Cardiac septum (tissue), 1 donor: Measurements from ENCODE around the gene SH3BP4. TPM values are rescaled to one million over a fixed set of nuclear protein-coding genes. Genes with fewer than 3 reads are reported as not detected.
A peak's percentile ranks its signal among the peaks of the same experiment; 100 is the strongest.

Experiments used
- DNase-seq: peaks from one replicate; pipeline ENCODE4 v3.0.0-alpha.2; 2020; ENCODE audit warnings: low spot score
- intact Hi-C: fragments of 100-400 bp; cut with DNase I; formaldehyde crosslinking; loops from one replicate; pipeline ENCODE4 v1.14.0; 2022
- long read RNA-seq: library from polyadenylated mRNA; unstranded; transcript quantifications from one replicate; pipeline ENCODE4 v2.0.0, GENCODE V29; 2021
- total RNA-seq: library from RNA; stranded (reverse); fragmentation: NEBNext Ultra II Directional; extraction: Animal tissue kit (Norgen Biotek cat#: 25700); gene quantifications from one replicate; pipeline ENCODE4 v1.2.1, GENCODE V29; 2021
- donor health status: DM: no; HTN: no; CAD: no.

SH3BP4 gene
- 9.1 TPM for total RNA-seq
- long read RNA-seq, partial matches to known transcripts: 8 of 13 reads
- long read RNA-seq, other reads (novel, unspliced or antisense): 5 of 13 reads

- intact Hi-C loops: loop anchor here (5.0 to 10.0 kb wide), 2 partner anchors 69 to 267 kb away; no protein-coding TSS in a partner anchor
- DNase-seq: peak; percentile 90
Observed at GRCh38 chr2:234951664-234952269, at the start of gene SH3BP4. TSS of gene SH3BP4 (plus strand) at chr2:234952017. CDS start at chr2:235035003, 82,986 bp downstream.

GRCh38 chr2:234904785-234905184 is 47.0 kb upstream of the SH3BP4 start:
- intact Hi-C loops: no loop called here

GRCh38 chr2:234905547-234906265 is 46.1 kb upstream of the SH3BP4 start:
- intact Hi-C loops: no loop called here
- no peak for DNase-seq

More at GRCh38 chr2:234904785-234905184, 47.0 kb upstream of the SH3BP4 start:
- DNase-seq: no peak

- no peak for DNase-seq
- intact Hi-C loops: no loop called here
Observed at GRCh38 chr2:234910186-234910679, 41.6 kb upstream of the SH3BP4 start.

- intact Hi-C loops: no loop called here
- DNase-seq: no peak
Observed at GRCh38 chr2:234911271-234911670, 40.5 kb upstream of the SH3BP4 start.

GRCh38 chr2:234912437-234912836 is 39.4 kb upstream of the SH3BP4 start:
- DNase-seq: no peak
- intact Hi-C loops: no loop called here

GRCh38 chr2:234913208-234913626 is 38.6 kb upstream of the SH3BP4 start:
- intact Hi-C loops: no loop called here
- DNase-seq: no peak

GRCh38 chr2:234914371-234915154 is 37.3 kb upstream of the SH3BP4 start:
- intact Hi-C loops: no loop called here
- DNase-seq: peak; percentile 24

- DNase-seq: peak; percentile 44
- intact Hi-C loops: no loop called here
Observed at GRCh38 chr2:234916674-234917073, 35.1 kb upstream of the SH3BP4 start.

GRCh38 chr2:234917211-234917975 is 34.4 kb upstream of the SH3BP4 start:
- intact Hi-C loops: no loop called here
- DNase-seq: no peak

GRCh38 chr2:234919711-234920110 is 32.1 kb upstream of the SH3BP4 start:
- no peak for DNase-seq
- intact Hi-C loops: no loop called here

- no peak for DNase-seq
- intact Hi-C loops: no loop called here
Observed at GRCh38 chr2:234920836-234921235, 31.0 kb upstream of the SH3BP4 start.

GRCh38 chr2:234929002-234929401 is 22.8 kb upstream of the SH3BP4 start:
- intact Hi-C loops: no loop called here
- DNase-seq: no peak

- intact Hi-C loops: no loop called here
- DNase-seq: no peak
Observed at GRCh38 chr2:234930397-234930796, 21.4 kb upstream of the SH3BP4 start.

- no peak for DNase-seq
- intact Hi-C loops: no loop called here
Observed at GRCh38 chr2:234931371-234931770, 20.4 kb upstream of the SH3BP4 start.

- DNase-seq: no peak
- intact Hi-C loops: no loop called here
Observed at GRCh38 chr2:234932591-234933168, 19.1 kb upstream of the SH3BP4 start.

- peak; percentile 54 for DNase-seq
- intact Hi-C loops: no loop called here
Observed at GRCh38 chr2:234935311-234935710, 16.5 kb upstream of the SH3BP4 start.

- intact Hi-C loops: no loop called here
- DNase-seq: no peak
Observed at GRCh38 chr2:234939576-234939975, 12.2 kb upstream of the SH3BP4 start.

- no peak for DNase-seq
- intact Hi-C loops: no loop called here
Observed at GRCh38 chr2:234939996-234940395, 11.8 kb upstream of the SH3BP4 start.
